Psoas muscle (tissue), 8 donors: ENCODE measurements around the gene AADACL4. TPM values are rescaled to one million over a fixed set of nuclear protein-coding genes. Genes with fewer than 3 reads are reported as not detected.
A peak's percentile ranks its signal among the peaks of the same experiment; 100 is the strongest.

ENCODE experiments used
- ATAC-seq, 4 donors: fragments of 200-7000 bp; cut with Tn5 transposase; one replicate each; pipeline ENCODE4 v1.9.1; 2020; ENCODE audit warnings: moderate library complexity in 3 of 4, mild to moderate bottlenecking in 2 of 4
- DNase-seq, 2 donors: peaks; one replicate each; pipeline ENCODE4 v3.0.0-alpha.2; 2020
- H3K27ac ChIP-seq: fragments of 200-600 bp; one replicate; pipeline ENCODE4 v1.8.0; 2022
- H3K27me3 ChIP-seq, 3 donors: fragments of 200-600 bp in 1 of 3; one replicate each; pipeline versions ENCODE4 v1.6.1 to v1.8.0; 2013 to 2022; ENCODE audit warnings: low read length in 2 of 3, mild to moderate bottlenecking in 2 of 3, moderate library complexity in 1 of 3; ENCODE audit not compliant: insufficient read depth in 3 of 3
- H3K36me3 ChIP-seq, 2 donors: fragments of 200-600 bp in 1 of 2; one replicate each; pipeline versions ENCODE4 v1.6.1 to v1.8.0; 2013 to 2022; ENCODE audit warnings: low read depth in 1 of 2, mild to moderate bottlenecking in 1 of 2, moderate library complexity in 1 of 2; ENCODE audit not compliant: insufficient read depth in 1 of 2
- H3K4me1 ChIP-seq: fragments of 200-600 bp; one replicate; pipeline ENCODE4 v1.8.0; 2022
- H3K4me3 ChIP-seq: fragments of 200-600 bp; one replicate; pipeline ENCODE4 v1.8.0; 2022; ENCODE audit warnings: mild to moderate bottlenecking
- H3K9me3 ChIP-seq: fragments of 200-600 bp; one replicate; pipeline ENCODE4 v1.8.0; 2022
- CTCF ChIP-seq: fragments of 200-600 bp; IDR thresholded peaks from one replicate; pipeline ENCODE4 v1.8.0; 2022; ENCODE audit warnings: antibody characterized with exemption
- WGBS, 3 donors: extraction: QIAGEN DNeasy Blood & Tissue Kit; methylation state at CpG; one replicate each; pipeline versions ENCODE4 v1.1.6 to v1.1.7; 2013; 5-methylcytosine and 5-hydroxymethylcytosine counted together
- intact Hi-C, 2 donors: fragments of 100-400 bp; cut with DNase I; formaldehyde crosslinking; loops; one replicate each; pipeline versions ENCODE4 v1.11.0 to v1.14.2; 2022
- polyA plus RNA-seq, 3 donors: library from polyadenylated mRNA; stranded (reverse); fragments of 200-250 nt; gene quantifications; one replicate each; pipeline ENCODE4 v1.2.3, GENCODE V29; 2013
- total RNA-seq, 4 donors: library from RNA; stranded (reverse); fragmentation: NEBNext Ultra II Directional in 2 of 4; extraction: Animal tissue kit (Norgen Biotek cat#: 25700) in 2 of 4; gene quantifications; one replicate each; pipeline versions ENCODE4 v1.2.1 to v1.2.4, GENCODE V29; 2021 to 2023
- donor health status: healthy with polysubstance abuse.
- donor health status: DM: no; HTN: no; CAD: no; lungs with moderate emphysema.
- donor health status: Bipolar disorder and iron deficiency.
- donor health status: healthy.
- donor health status: DM: yes; HTN: yes; CAD: no.
- donor health status: DM: no; HTN: no; CAD: no.
- donor health status: DM: no; HTN: no; CAD: no.
- donor health status: DM: yes; HTN: yes; CAD: no.

The AADACL4 gene
- total and polyA plus RNA-seq, 7 donors = not detected

GRCh38 chr1:12703821-12704451 lies 60.1 kb downstream of the AADACL4 start:
- no peak for ATAC-seq
- Histone ChIP-seq H3K27me3 (no peaks in the 10 kb centered on the region), H3K4me1 (no peaks in the 10 kb centered on the region), H3K9me3 (peaks cover 15% of the 10 kb centered on the region), H3K27ac (no peak overlapping the region), H3K36me3 (no peaks in the 10 kb centered on the region), H3K4me3 (no peak overlapping the region)
- no peak for TF ChIP-seq CTCF
- intact Hi-C loops = no loop called here
- 78 to 80% (median 79%) methylated on average over 6 of the region's 6 CpGs for WGBS, 3 donors
- DNase-seq = no peak

GRCh38 chr1:12706061-12706460 lies 62.2 kb downstream of the AADACL4 start:
- Histone ChIP-seq H3K27ac (no peak overlapping the region), H3K4me1 (no peaks in the 10 kb centered on the region), H3K27me3 (no peaks in the 10 kb centered on the region), H3K4me3 (no peak overlapping the region), H3K36me3 (no peaks in the 10 kb centered on the region), H3K9me3 (peaks cover 15% of the 10 kb centered on the region)
- ATAC-seq (peak in 1 of 4 donors; percentile 59), DNase-seq (no peak)
- TF ChIP-seq CTCF = no peak
- 59 to 71% (median 66%) methylated on average over 3 of the region's 3 CpGs for WGBS, 3 donors
- intact Hi-C loops = no loop called here

- ATAC-seq = no peak
- 75 to 77% (median 76%) methylated on average over 4 of the region's 4 CpGs for WGBS, 3 donors
- TF ChIP-seq CTCF = no peak
- Histone ChIP-seq H3K27me3 (no peaks in the 10 kb centered on the region), H3K27ac (no peak overlapping the region), H3K4me1 (no peaks in the 10 kb centered on the region), H3K4me3 (no peak overlapping the region), H3K36me3 (no peaks in the 10 kb centered on the region), H3K9me3 (peaks cover 8% of the 10 kb centered on the region)
- intact Hi-C loops = no loop called here
- DNase-seq = no peak
These were observed 64.7 kb downstream of the AADACL4 start for GRCh38 chr1:12708396-12709090.

- no peak overlapping the region for H3K4me3 ChIP-seq
- DNase-seq (no peak), ATAC-seq (no peak)
- TF ChIP-seq CTCF = no peak
- no peaks in the 10 kb centered on the region for H3K4me1 ChIP-seq
- 27 to 52% (median 34%) methylated on average over 1 of the region's 1 CpG for WGBS, 3 donors
- H3K27me3 ChIP-seq = no peaks in the 10 kb centered on the region
- no peak overlapping the region for H3K27ac ChIP-seq
- intact Hi-C loops = no loop called here
- peaks cover 2% of the 10 kb centered on the region for H3K9me3 ChIP-seq
- H3K36me3 ChIP-seq = no peaks in the 10 kb centered on the region
These were observed 65.2 kb downstream of the AADACL4 start for GRCh38 chr1:12709091-12709491.
